Osteoblast (primary cell): ENCODE measurements around the gene SMARCC1. TPM values are rescaled to one million over a fixed set of nuclear protein-coding genes. Genes with fewer than 3 reads are reported as not detected.
A peak's percentile ranks its signal among the peaks of the same experiment; 100 is the strongest.

Experiments
- DNase-seq: peaks from one replicate; pipeline ENCODE4 v3.0.0; 2011; ENCODE audit warnings: low spot score, mixed read lengths; ENCODE audit not compliant: insufficient read length; ENCODE audit errors: missing footprints
- H2AFZ ChIP-seq: 2 replicates; pipeline ENCODE4 v1.6.0; 2011; ENCODE audit warnings: mild to moderate bottlenecking, low read length
- H3K27ac ChIP-seq: 2 replicates; pipeline ENCODE4 v1.5.1; 2011; ENCODE audit warnings: mild to moderate bottlenecking, low read depth, low read length, moderate library complexity
- H3K27me3 ChIP-seq: 2 replicates; pipeline ENCODE4 v1.6.0; 2012; ENCODE audit warnings: mild to moderate bottlenecking, control low read depth, inconsistent platforms, low read length, moderate library complexity; ENCODE audit not compliant: insufficient read depth
- H3K36me3 ChIP-seq: 2 replicates; pipeline ENCODE4 v1.5.1; 2011; ENCODE audit warnings: mild to moderate bottlenecking, low read length, control low read depth, moderate library complexity; ENCODE audit not compliant: insufficient read depth
- H3K4me1 ChIP-seq: 2 replicates; pipeline ENCODE4 v1.5.1; 2011; ENCODE audit warnings: mild to moderate bottlenecking, low read length, control low read depth, moderate library complexity; ENCODE audit not compliant: insufficient read depth
- H3K4me2 ChIP-seq: 2 replicates; pipeline ENCODE4 v1.6.0; 2011; ENCODE audit warnings: mild to moderate bottlenecking, low read length; ENCODE audit not compliant: insufficient read depth
- H3K4me3 ChIP-seq: fragments of 200-600 bp; sonication (generic); 3 replicates; pipeline ENCODE4 v1.5.1; 2012; ENCODE audit warnings: mild to moderate bottlenecking, low read length, inconsistent platforms; ENCODE audit not compliant: insufficient read depth
- H3K79me2 ChIP-seq: 2 replicates; pipeline ENCODE4 v1.6.0; 2012; ENCODE audit warnings: mild to moderate bottlenecking, low read length, control low read depth, inconsistent platforms; ENCODE audit not compliant: insufficient read depth
- H3K9me3 ChIP-seq: 2 replicates; pipeline ENCODE4 v1.5.1; 2011; ENCODE audit warnings: low read depth, low read length, control low read depth
- H4K20me1 ChIP-seq: 2 replicates; pipeline ENCODE4 v1.6.0; 2012; ENCODE audit warnings: mild to moderate bottlenecking, low read length, control low read depth; ENCODE audit not compliant: insufficient read depth
- CTCF ChIP-seq: IDR thresholded peaks from 2 replicates; pipeline ENCODE4 v1.5.1; 2011; ENCODE audit warnings: mild to moderate bottlenecking, low read depth, low read length, moderate library complexity; ENCODE audit errors: extremely low read depth
- total RNA-seq: library from RNA; depleted of rRNA; stranded (reverse); fragments of >200 nt; gene quantifications from 2 replicates; pipeline ENCODE4 v1.2.3, GENCODE V29; 2012

SMARCC1 gene
- total RNA-seq, 1 donor, result 46.7 TPM

GRCh38 chr3:47581422-47581821 is 200.3 kb downstream of the SMARCC1 start:
- Histone ChIP-seq H3K27me3 (peaks cover 40% of the 10 kb centered on the region), H3K36me3 (peaks cover 9% of the 10 kb centered on the region), H3K4me1 (no peaks in the 10 kb centered on the region), H3K9me3 (no peaks in the 10 kb centered on the region), H3K4me3 (no peak overlapping the region), H3K79me2 (no peaks in the 10 kb centered on the region), H4K20me1 (peaks cover 4% of the 10 kb centered on the region), H2AFZ (no peak overlapping the region), H3K27ac (no peak overlapping the region), H3K4me2 (no peak overlapping the region)
- no peak for DNase-seq
- TF ChIP-seq CTCF, result no peak

GRCh38 chr3:47580481-47580880 is 201.2 kb downstream of the SMARCC1 start:
- H3K9me3 ChIP-seq, result no peaks in the 10 kb centered on the region
- H3K36me3 ChIP-seq, result peaks cover 2% of the 10 kb centered on the region
- H4K20me1 ChIP-seq, result peaks cover 4% of the 10 kb centered on the region
- H3K4me3 ChIP-seq, result no peak overlapping the region
- DNase-seq, result no peak
- H3K27me3 ChIP-seq, result peaks cover 42% of the 10 kb centered on the region
- TF ChIP-seq CTCF, result no peak
- no peak overlapping the region for H3K27ac ChIP-seq
- no peaks in the 10 kb centered on the region for H3K4me1 ChIP-seq
- no peak overlapping the region for H2AFZ ChIP-seq
- no peak overlapping the region for H3K4me2 ChIP-seq
- H3K79me2 ChIP-seq, result no peaks in the 10 kb centered on the region

GRCh38 chr3:47579875-47580274 is 201.8 kb downstream of the SMARCC1 start:
- Histone ChIP-seq H3K4me2 (no peak overlapping the region), H3K27me3 (peaks cover 45% of the 10 kb centered on the region), H3K36me3 (no peaks in the 10 kb centered on the region), H2AFZ (no peak overlapping the region), H3K27ac (no peak overlapping the region), H4K20me1 (peaks cover 4% of the 10 kb centered on the region), H3K4me3 (no peak overlapping the region), H3K79me2 (no peaks in the 10 kb centered on the region), H3K4me1 (no peaks in the 10 kb centered on the region), H3K9me3 (no peaks in the 10 kb centered on the region)
- DNase-seq, result no peak
- no peak for TF ChIP-seq CTCF

GRCh38 chr3:47578691-47579632 is 202.7 kb downstream of the SMARCC1 start, which contains the start of gene CSPG5:
CSPG5 (minus strand) TSS chr3:47578865; CDS start chr3:47578693, 172 bp downstream.
- H3K4me3 ChIP-seq, result peak within 1 kb of the TSS; percentile 58
- peak; percentile 86 for DNase-seq
- H3K4me2 ChIP-seq, result peak within 1 kb of the TSS; percentile 74
- TF ChIP-seq CTCF, result no peak
- H4K20me1 ChIP-seq, result peaks cover 4% of the 10 kb centered on the region
- H3K36me3 ChIP-seq, result no peaks in the 10 kb centered on the region
- peak within 1 kb of the TSS; percentile 35 for H2AFZ ChIP-seq
- H3K27me3 ChIP-seq, result peaks cover 49% of the 10 kb centered on the region
- H3K27ac ChIP-seq, result no peak within 1 kb of the TSS
- H3K79me2 ChIP-seq, result no peaks in the 10 kb centered on the region
- H3K4me1 ChIP-seq, result no peaks in the 10 kb centered on the region
- H3K9me3 ChIP-seq, result no peaks in the 10 kb centered on the region
